Endothelial cell of umbilical vein (primary cell): ENCODE measurements around the gene PIP4K2C. TPM values are rescaled to one million over a fixed set of nuclear protein-coding genes. Genes with fewer than 3 reads are reported as not detected.

Experiments
- BruUV-seq: library from RNA; stranded (reverse); fragments of 400-500 nt; replicated peaks from 2 replicates; lab custom pipeline; 2021; lab: Mats Ljungman, UMichigan
- CTCF ChIA-PET: fragments of 300-600, 350-600 bp; sonication (Branson Sonifier 250); formaldehyde crosslinking; loops from one replicate; lab custom pipeline; 2021; ENCODE audit warnings: antibody characterized with exemption, inconsistent platforms; lab: Charles Lee
- POLR2A ChIA-PET: fragments of 300-600, 350-600 bp; sonication (Branson Sonifier 250); formaldehyde crosslinking; loops from one replicate; lab custom pipeline; 2021; ENCODE audit warnings: antibody characterized with exemption, inconsistent platforms; lab: Charles Lee
- DNase-seq: peaks from one replicate; pipeline ENCODE4 v3.0.0-alpha.2; 2011; ENCODE audit warnings: low read depth, low spot score
- FAIRE-seq: peaks from 2 replicates; lab custom pipeline; 2011; peaks lifted over from hg19 to GRCh38; lab: Jason Lieb, UNC
- H2AFZ ChIP-seq: 2 replicates; pipeline ENCODE4 v1.6.0; 2012; ENCODE audit warnings: low read depth, low read length, control low read depth, inconsistent platforms
- H3K27ac ChIP-seq: 2 replicates; pipeline ENCODE4 v1.5.1; 2011; ENCODE audit warnings: low read depth, mild to moderate bottlenecking, control low read depth, low read length, moderate library complexity; ENCODE audit not compliant: insufficient read depth
- H3K27me3 ChIP-seq, 2 experiments: 2 replicates each; pipeline versions ENCODE4 v1.6.0 to v1.6.1; 2011; ENCODE audit warnings: low read length in 2 of 2, mixed read lengths in 1 of 2; ENCODE audit not compliant: control insufficient read depth in 2 of 2, insufficient read depth in 2 of 2
- H3K36me3 ChIP-seq, 2 experiments: 2 replicates in 1 of 2; 3 replicates in 1 of 2; pipeline ENCODE4 v1.5.1; 2011; ENCODE audit warnings: low read length in 2 of 2, mild to moderate bottlenecking in 1 of 2, moderate library complexity in 1 of 2; ENCODE audit not compliant: control insufficient read depth in 2 of 2, insufficient read depth in 2 of 2; ENCODE audit errors: extremely low read depth in 1 of 2
- H3K4me1 ChIP-seq: 3 replicates; pipeline ENCODE4 v1.5.1; 2011; ENCODE audit warnings: mild to moderate bottlenecking, low read length; ENCODE audit not compliant: control insufficient read depth, insufficient read depth; ENCODE audit errors: extremely low read depth
- H3K4me2 ChIP-seq: 2 replicates; pipeline ENCODE4 v1.6.1; 2011; ENCODE audit warnings: low read length, control low read depth, mixed read lengths; ENCODE audit not compliant: insufficient read depth
- H3K4me3 ChIP-seq, 3 experiments: fragments of 200-600 bp in 1 of 3; sonication (generic), shearing (Covaris generic) in 1 of 3; replicated peaks in 1 of 3; 2 replicates each; pipeline ENCODE4 v1.5.1; 2011 to 2016; ENCODE audit warnings: control low read depth in 3 of 3, low read length in 3 of 3, mild to moderate bottlenecking in 2 of 3, inconsistent platforms in 1 of 3, low read depth in 1 of 3, moderate library complexity in 1 of 3; ENCODE audit not compliant: insufficient read depth in 1 of 3
- H3K79me2 ChIP-seq: 2 replicates; pipeline ENCODE4 v1.6.0; 2012; ENCODE audit warnings: low read length, inconsistent platforms; ENCODE audit not compliant: control insufficient read depth, insufficient read depth
- H3K9ac ChIP-seq: replicated peaks from 2 replicates; pipeline ENCODE3; 2011; ENCODE audit warnings: low read length, control low read depth; ENCODE audit not compliant: insufficient read depth; ENCODE audit errors: extremely low read depth
- H3K9me1 ChIP-seq: replicated peaks from 3 replicates; pipeline ENCODE4 v1.6.0; 2011; ENCODE audit warnings: mild to moderate bottlenecking, low read length; ENCODE audit not compliant: control insufficient read depth, insufficient read depth; ENCODE audit errors: extremely low read depth
- H3K9me3 ChIP-seq: replicated peaks from 2 replicates; pipeline ENCODE4 v1.5.1; 2012; ENCODE audit warnings: low read length, inconsistent platforms; ENCODE audit not compliant: control insufficient read depth, insufficient read depth
- H4K20me1 ChIP-seq: replicated peaks from 2 replicates; pipeline ENCODE3; 2011; ENCODE audit warnings: mild to moderate bottlenecking, low read length; ENCODE audit not compliant: control insufficient read depth, insufficient read depth; ENCODE audit errors: extremely low read depth
- EZH2 ChIP-seq: IDR thresholded peaks from 2 replicates; pipeline ENCODE4 v1.6.1; 2012; ENCODE audit warnings: borderline replicate concordance, low read depth, mild to moderate bottlenecking, moderate library complexity, low read length, inconsistent platforms; ENCODE audit not compliant: severe bottlenecking
- MYC ChIP-seq: IDR thresholded peaks from one replicate; pipeline ENCODE4 v1.6.1; 2011; ENCODE audit warnings: mild to moderate bottlenecking, low read depth, low read length
- POLR2AphosphoS5 ChIP-seq: IDR thresholded peaks from 2 replicates; pipeline ENCODE4 v1.6.1; 2012; ENCODE audit warnings: low read depth, mild to moderate bottlenecking, control low read depth, low read length, moderate library complexity; ENCODE audit not compliant: insufficient read depth
- dilution Hi-C: fragments of 300-500 bp; cut with MboI; formaldehyde crosslinking; loops from one replicate; pipeline ENCODE4 v1.15.0; 2019; ENCODE audit warnings: low sequenced_read_pairs; ENCODE audit not compliant: extremely low pct_ligation_motif_present
- intact Hi-C: fragments of 100-400 bp; cut with micrococcal nuclease; formaldehyde crosslinking; loops from one replicate; pipeline ENCODE4 v1.10.0; 2022
- polyA plus RNA-seq, 4 experiments: library from polyadenylated mRNA; depleted of rRNA in 3 of 4; stranded (reverse) in 3 of 4; unstranded in 1 of 4; fragments of >200 nt; gene quantifications; 2 replicates each; pipeline versions ENCODE4 v1.2.1 to v1.2.3, GENCODE V29; 2011 to 2012; ENCODE audit warnings: missing spikeins in 1 of 4
- total RNA-seq: library from RNA; stranded (reverse); gene quantifications from 2 replicates; pipeline ENCODE4 v1.2.3, GENCODE V29; 2021
- TF ChIP-seq, protein P1 (sequence below): IDR thresholded peaks from 2 replicates; pipeline ENCODE4 v1.6.1; 2011; ENCODE audit not compliant: insufficient read depth, insufficient read length
- TF ChIP-seq, protein P2 (sequence below), 2 donors: IDR thresholded peaks; 1 replicate in 1 of 2; 2 replicates in 1 of 2; pipeline ENCODE4 v1.5.1; 2011; ENCODE audit warnings: low read length in 2 of 2, mild to moderate bottlenecking in 2 of 2, moderate library complexity in 2 of 2, control low read depth in 1 of 2, inconsistent platforms in 1 of 2, low read depth in 1 of 2; ENCODE audit not compliant: insufficient read depth in 1 of 2; ENCODE audit errors: extremely low read depth in 1 of 2

Gene PIP4K2C
- total and polyA plus RNA-seq, 2 donors (not counting 3 experiments of a cell fraction or from before 2014, with no cell fraction given) = 10.5 to 11.5 TPM

DNA sequence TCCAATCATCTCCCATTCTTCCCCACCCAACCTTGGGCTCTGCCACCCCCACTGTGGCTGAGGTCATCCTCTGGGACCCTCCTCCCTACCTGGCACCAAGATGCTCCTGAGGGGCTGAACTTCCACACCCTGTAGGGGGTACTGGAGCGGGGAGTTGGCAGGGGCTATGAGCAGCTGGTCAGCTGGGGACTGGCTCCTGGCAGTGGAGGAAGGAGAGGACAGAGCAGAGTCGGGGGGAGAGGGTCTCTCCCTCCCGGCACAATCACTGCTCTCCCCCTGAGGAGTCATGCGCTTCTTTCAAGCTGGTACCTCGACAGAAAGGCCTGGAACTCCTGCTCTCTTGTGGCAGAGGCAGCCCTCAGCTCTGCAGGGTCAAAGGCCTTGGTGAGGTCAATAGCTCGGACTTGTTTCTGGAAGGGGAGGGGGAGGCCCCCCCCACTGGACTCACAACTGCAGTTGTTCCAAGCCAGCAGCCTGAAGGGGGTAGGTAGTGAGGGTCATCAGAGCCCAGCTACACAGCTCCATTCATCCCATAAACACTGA lies 40.0 kb downstream of the PIP4K2C start:
- dilution Hi-C loops = no loop called here
- intact Hi-C loops = no loop called here
- BruUV-seq = no TSS peak
- Histone ChIP-seq H3K9ac (no peak overlapping the region), H2AFZ (no peak overlapping the region), H3K79me2 (no peaks in the 10 kb centered on the region), H3K36me3 (no peaks in the 10 kb centered on the region), H3K27ac (no peak overlapping the region), H3K4me1 (no peaks in the 10 kb centered on the region), H3K9me1 (no peaks in the 10 kb centered on the region), H3K4me2 (no peak overlapping the region), H3K9me3 (no peaks in the 10 kb centered on the region), H3K27me3 (peaks cover 41 to 58% of the 10 kb centered on the region in 2 experiments), H4K20me1 (no peaks in the 10 kb centered on the region), H3K4me3 (no peak overlapping the region)
- no peak for DNase-seq
- POLR2A ChIA-PET = no interaction called here
- TF ChIP-seq EZH2 (no peak), MYC (no peak), POLR2AphosphoS5 (no peak)
- TF ChIP-seq, protein P1, sequence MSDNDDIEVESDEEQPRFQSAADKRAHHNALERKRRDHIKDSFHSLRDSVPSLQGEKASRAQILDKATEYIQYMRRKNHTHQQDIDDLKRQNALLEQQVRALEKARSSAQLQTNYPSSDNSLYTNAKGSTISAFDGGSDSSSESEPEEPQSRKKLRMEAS = no peak
- TF ChIP-seq, protein P2, sequence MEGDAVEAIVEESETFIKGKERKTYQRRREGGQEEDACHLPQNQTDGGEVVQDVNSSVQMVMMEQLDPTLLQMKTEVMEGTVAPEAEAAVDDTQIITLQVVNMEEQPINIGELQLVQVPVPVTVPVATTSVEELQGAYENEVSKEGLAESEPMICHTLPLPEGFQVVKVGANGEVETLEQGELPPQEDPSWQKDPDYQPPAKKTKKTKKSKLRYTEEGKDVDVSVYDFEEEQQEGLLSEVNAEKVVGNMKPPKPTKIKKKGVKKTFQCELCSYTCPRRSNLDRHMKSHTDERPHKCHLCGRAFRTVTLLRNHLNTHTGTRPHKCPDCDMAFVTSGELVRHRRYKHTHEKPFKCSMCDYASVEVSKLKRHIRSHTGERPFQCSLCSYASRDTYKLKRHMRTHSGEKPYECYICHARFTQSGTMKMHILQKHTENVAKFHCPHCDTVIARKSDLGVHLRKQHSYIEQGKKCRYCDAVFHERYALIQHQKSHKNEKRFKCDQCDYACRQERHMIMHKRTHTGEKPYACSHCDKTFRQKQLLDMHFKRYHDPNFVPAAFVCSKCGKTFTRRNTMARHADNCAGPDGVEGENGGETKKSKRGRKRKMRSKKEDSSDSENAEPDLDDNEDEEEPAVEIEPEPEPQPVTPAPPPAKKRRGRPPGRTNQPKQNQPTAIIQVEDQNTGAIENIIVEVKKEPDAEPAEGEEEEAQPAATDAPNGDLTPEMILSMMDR (IDR thresholded peaks at IDR 0.05; ENCODE audit: extremely low read depth in 1 of 2, insufficient read depth in 1 of 2, low read depth in 1 of 2, low read length in 2 of 2) = no peak
- FAIRE-seq = no peak
- CTCF ChIA-PET = interaction anchor here (1.2 to 6.8 kb wide), 2 partner anchors 17 to 48 kb away, joined by 3 to 126 read pairs; no protein-coding TSS in a partner anchor
